CD4-positive, CD25-positive, alpha-beta regulatory T cell (primary cell): ENCODE data around the gene UBE2M. TPM values are rescaled to one million over a fixed set of nuclear protein-coding genes. Genes with fewer than 3 reads are reported as not detected.
A peak's percentile ranks its signal among the peaks of the same experiment; 100 is the strongest.
"Not testable (repeated sequence)": the region's sequence is repeated elsewhere in the genome, so short reads cannot be mapped to it uniquely, and the experiment has no call there.

Experiments
- ATAC-seq, 2 donors: fragments of 150-1000 bp; cut with Tn5 transposase; one replicate each; pipeline ENCODE4 v1.10.0; 2021; ENCODE audit warnings: low read depth in 2 of 2, moderate number of reproducible peaks in 2 of 2, moderate library complexity in 1 of 2
- DNase-seq, 3 donors: peaks; one replicate each; pipeline versions ENCODE4 v3.0.0 to v3.0.0-alpha.2; 2012 to 2022; ENCODE audit warnings: mixed read lengths in 1 of 3
- H3K27ac ChIP-seq: one replicate; pipeline ENCODE4 v1.7.0; 2013; ENCODE audit warnings: mild to moderate bottlenecking, low read length; ENCODE audit not compliant: insufficient read depth, poor library complexity, severe bottlenecking
- H3K27me3 ChIP-seq: one replicate; pipeline ENCODE4 v1.7.0; 2013; ENCODE audit warnings: low read length; ENCODE audit not compliant: control insufficient read depth, insufficient read depth
- H3K36me3 ChIP-seq: one replicate; pipeline ENCODE4 v1.7.0; 2013; ENCODE audit warnings: mild to moderate bottlenecking, low read length, moderate library complexity; ENCODE audit not compliant: control insufficient read depth, insufficient read depth
- H3K4me1 ChIP-seq: 2 replicates; pipeline ENCODE4 v1.7.0; 2013; ENCODE audit warnings: mild to moderate bottlenecking, low read length; ENCODE audit not compliant: insufficient read depth, control insufficient read depth, poor library complexity, severe bottlenecking
- H3K4me3 ChIP-seq: one replicate; pipeline ENCODE4 v1.7.0; 2013; ENCODE audit warnings: low read depth, mild to moderate bottlenecking, low read length, moderate library complexity
- H3K9me3 ChIP-seq, 2 experiments: 1 replicate in 1 of 2; 2 replicates in 1 of 2; pipeline ENCODE4 v1.7.0; 2013; ENCODE audit warnings: low read length in 2 of 2, mild to moderate bottlenecking in 1 of 2, moderate library complexity in 1 of 2; ENCODE audit not compliant: control insufficient read depth in 2 of 2
- H3K27ac Mint-ChIP-seq, 3 donors: one replicate each; pipeline ENCODE4 v1.8.0; 2020 to 2022; ENCODE audit warnings: mild to moderate bottlenecking in 3 of 3, mixed read lengths in 3 of 3, moderate library complexity in 2 of 3
- H3K27me3 Mint-ChIP-seq: one replicate; pipeline ENCODE4 v1.8.0; 2022; ENCODE audit warnings: mild to moderate bottlenecking, mixed read lengths
- H3K36me3 Mint-ChIP-seq: one replicate; pipeline ENCODE4 v1.8.0; 2020; ENCODE audit warnings: mixed read lengths
- H3K4me1 Mint-ChIP-seq, 4 donors: one replicate each; pipeline ENCODE4 v1.8.0; 2020 to 2022; ENCODE audit warnings: mixed read lengths in 4 of 4, mild to moderate bottlenecking in 1 of 4
- H3K4me3 Mint-ChIP-seq, 4 donors: one replicate each; pipeline ENCODE4 v1.8.0; 2020 to 2022; ENCODE audit warnings: mild to moderate bottlenecking in 4 of 4, mixed read lengths in 4 of 4, moderate library complexity in 3 of 4
- H3K9me3 Mint-ChIP-seq, 7 donors: one replicate each; pipeline ENCODE4 v1.8.0; 2020 to 2022; ENCODE audit warnings: mixed read lengths in 7 of 7, mild to moderate bottlenecking in 3 of 7, moderate library complexity in 2 of 7
- polyA plus RNA-seq, 4 donors: library from polyadenylated mRNA; unstranded; fragments of 300-500 nt; fragmentation: Illumina TruSeq; gene quantifications; one replicate each; pipeline ENCODE4 v1.2.3, GENCODE V29; 2021
- total RNA-seq: library from RNA; stranded (reverse); gene quantifications from one replicate; pipeline ENCODE4 v1.2.3, GENCODE V29; 2022

The UBE2M gene
- total RNA-seq (50.2 TPM), polyA plus RNA-seq (10 to 100 TPM in 2 of 4 donors, 1 to 10 TPM in 2; 8.7 to 17.2 (median 12.9) TPM)

DNA sequence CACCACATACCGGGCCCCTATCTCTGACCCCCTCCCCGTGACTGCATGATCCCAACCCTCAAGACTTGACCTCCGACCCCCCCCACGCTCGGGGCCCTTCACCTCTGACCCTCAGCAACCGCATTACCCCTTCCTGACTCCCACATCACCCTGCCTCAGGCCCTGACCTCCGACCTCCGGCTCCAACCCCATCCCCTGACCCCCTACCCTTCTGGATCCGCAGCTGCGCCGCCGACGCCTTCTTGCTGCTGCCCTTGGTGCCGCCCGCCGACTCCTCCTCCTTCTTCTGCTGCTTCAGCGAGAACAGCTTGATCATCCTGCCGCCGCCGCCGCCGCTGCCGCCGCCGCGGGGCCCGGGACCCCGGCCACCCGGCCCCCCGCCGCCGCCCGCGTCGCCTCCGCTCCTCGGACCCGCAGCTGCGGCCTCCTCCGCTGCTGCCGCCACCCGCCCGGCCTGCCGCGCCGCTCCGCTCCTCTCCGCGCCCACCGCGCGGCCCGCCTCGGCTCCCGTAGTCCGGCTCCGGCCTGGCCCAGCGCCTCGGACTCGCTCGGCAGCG lies at the start of gene UBE2M:
Gene UBE2M, minus strand, starts transcription at position 546 of the 557 bp plus-strand sequence. Its CDS starts 230 bp downstream, at position 316.
- peaks cover 73% of the 10 kb centered on the region for H3K4me1 ChIP-seq
- peaks cover 10% of the 10 kb centered on the region for H3K36me3 ChIP-seq
- DNase-seq (peak; percentile 53 to 68 (median 63)), ATAC-seq (peak in 1 of 2 donors; percentile 11)
- Mint-ChIP-seq H3K4me1 (peaks cover 0 to 81% (median 40%) of the 10 kb centered on the region in 4 donors), H3K27me3 (no peaks in the 10 kb centered on the region), H3K36me3 (peaks cover 15% of the 10 kb centered on the region), H3K4me3 (peak within 1 kb of the TSS; percentile 96 to 97 (median 97)), H3K9me3 (peaks cover 0 to 4% (median 0%) of the 10 kb centered on the region in 7 donors), H3K27ac (peak within 1 kb of the TSS; percentile 98 to 99 (median 98))
- no peaks in the 10 kb centered on the region for H3K9me3 ChIP-seq
- H3K4me3 ChIP-seq: peak within 1 kb of the TSS; percentile 82
- H3K27me3 ChIP-seq: no peaks in the 10 kb centered on the region
- peak within 1 kb of the TSS; percentile 93 for H3K27ac ChIP-seq

DNA sequence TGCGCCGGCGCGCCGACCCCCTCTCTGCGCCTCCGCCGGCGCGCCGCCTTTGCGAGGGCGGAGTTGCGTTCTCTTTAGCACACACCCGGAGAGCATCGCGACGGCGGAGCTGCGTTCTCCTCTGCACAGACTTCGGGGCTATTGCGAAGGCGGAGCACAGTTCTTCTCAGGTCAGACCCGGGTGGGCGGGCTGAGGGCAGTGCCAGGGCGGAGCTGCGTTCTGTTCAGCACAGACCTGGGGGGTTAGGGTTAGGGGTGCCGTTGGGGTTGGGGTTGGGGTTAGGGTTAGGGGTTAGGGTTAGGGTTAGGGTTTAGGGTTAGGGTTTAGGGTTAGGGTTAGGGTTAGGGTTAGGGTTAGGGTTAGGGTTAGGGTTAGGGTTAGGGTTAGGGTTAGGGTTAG lies 48.8 kb upstream of the UBE2M start:
- not testable (repeated sequence) for H3K27ac ChIP-seq, H3K9me3 ChIP-seq, H3K4me3 Mint-ChIP-seq, H3K9me3 Mint-ChIP-seq, H3K4me1 Mint-ChIP-seq, H3K27me3 Mint-ChIP-seq, H3K4me1 ChIP-seq, H3K27ac Mint-ChIP-seq, H3K36me3 Mint-ChIP-seq, H3K27me3 ChIP-seq, H3K4me3 ChIP-seq, H3K36me3 ChIP-seq, ATAC-seq
- peak in 1 of 3 donors; percentile 24 for DNase-seq

DNA sequence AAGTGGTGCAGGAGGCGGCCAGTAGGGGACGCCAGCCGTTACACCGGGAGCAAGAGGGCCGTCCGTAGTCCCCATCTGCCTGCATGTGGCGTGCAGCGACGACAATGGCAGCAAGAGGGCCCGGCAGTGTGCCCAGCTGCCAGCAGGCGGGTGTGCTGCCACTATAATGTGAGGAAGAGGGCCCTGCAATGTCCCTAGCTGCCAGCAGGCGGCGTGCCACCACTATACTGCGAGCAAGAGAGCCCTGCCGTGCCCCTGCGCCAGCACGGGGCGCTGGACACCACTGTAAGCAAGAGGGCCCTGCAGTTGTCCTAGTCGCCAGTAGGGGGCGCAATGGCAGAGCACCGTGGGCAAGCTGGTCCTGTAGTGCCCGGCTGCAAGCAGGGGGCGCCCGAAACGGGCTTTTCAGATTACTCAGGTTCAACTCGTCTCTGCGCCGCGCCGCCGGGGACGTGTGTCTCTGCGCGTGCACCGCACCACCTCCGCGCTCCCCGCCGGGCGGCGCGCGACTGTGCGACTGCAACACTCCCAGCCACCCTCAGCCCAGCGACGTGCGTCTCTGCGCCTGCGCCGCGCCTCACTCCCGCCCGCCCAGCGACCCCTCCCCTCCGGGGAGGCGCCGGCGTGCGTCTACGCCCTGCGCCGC lies 48.0 kb upstream of the UBE2M start:
- not testable (repeated sequence) for H3K27me3 ChIP-seq, H3K9me3 Mint-ChIP-seq, H3K4me1 Mint-ChIP-seq, DNase-seq, H3K36me3 Mint-ChIP-seq, H3K27ac Mint-ChIP-seq, ATAC-seq, H3K4me3 ChIP-seq, H3K4me3 Mint-ChIP-seq, H3K27me3 Mint-ChIP-seq, H3K9me3 ChIP-seq, H3K36me3 ChIP-seq, H3K4me1 ChIP-seq, H3K27ac ChIP-seq

DNA sequence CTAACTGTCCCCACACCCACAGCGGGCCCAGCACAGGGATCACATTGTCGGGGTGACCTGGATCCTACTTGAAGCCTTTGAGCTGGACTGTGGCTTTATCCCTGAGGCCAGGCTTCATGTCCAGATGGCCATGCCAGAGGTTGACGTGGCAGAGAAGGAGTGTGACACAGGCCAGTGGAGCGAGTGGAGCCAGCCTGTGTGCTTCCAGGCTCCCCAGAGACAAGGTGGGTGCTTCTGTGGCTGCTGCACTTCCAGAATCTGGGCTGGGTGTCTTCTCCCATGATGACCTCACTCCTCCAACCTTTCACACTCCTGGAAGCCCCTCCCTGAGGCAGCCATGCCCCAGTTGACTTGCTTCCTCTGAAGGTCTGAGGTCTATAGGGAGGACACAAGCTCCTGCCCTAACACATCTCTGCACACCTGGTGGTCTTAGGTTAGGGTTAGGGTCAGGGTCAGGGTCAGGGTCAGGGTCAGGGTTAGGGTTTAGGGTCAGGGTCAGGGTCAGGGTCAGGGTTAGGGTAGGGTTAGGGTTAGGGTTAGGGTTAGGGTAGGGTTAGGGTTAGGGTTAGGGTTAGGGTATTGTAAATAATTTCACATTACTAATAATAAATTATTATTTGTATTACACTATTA lies 27.8 kb upstream of the UBE2M start:
- H3K27me3 ChIP-seq: no peaks in the 10 kb centered on the region
- DNase-seq (no peak), ATAC-seq (no peak)
- H3K4me1 Mint-ChIP-seq: peaks cover 2 to 10% (median 4%) of the 10 kb centered on the region in 4 donors
- no peak overlapping the region for H3K4me3 ChIP-seq
- H3K27ac Mint-ChIP-seq: peak overlapping the region in 1 of 3 donors; percentile 17
- no peak overlapping the region for H3K27ac ChIP-seq
- H3K4me3 Mint-ChIP-seq: no peak overlapping the region
- peaks cover 0 to 1% (median 0%) of the 10 kb centered on the region in 7 donors for H3K9me3 Mint-ChIP-seq
- peaks cover 5% of the 10 kb centered on the region for H3K36me3 ChIP-seq
- no peaks in the 10 kb centered on the region for H3K9me3 ChIP-seq
- H3K36me3 Mint-ChIP-seq: peaks cover 10% of the 10 kb centered on the region
- H3K4me1 ChIP-seq: no peaks in the 10 kb centered on the region
- no peaks in the 10 kb centered on the region for H3K27me3 Mint-ChIP-seq

DNA sequence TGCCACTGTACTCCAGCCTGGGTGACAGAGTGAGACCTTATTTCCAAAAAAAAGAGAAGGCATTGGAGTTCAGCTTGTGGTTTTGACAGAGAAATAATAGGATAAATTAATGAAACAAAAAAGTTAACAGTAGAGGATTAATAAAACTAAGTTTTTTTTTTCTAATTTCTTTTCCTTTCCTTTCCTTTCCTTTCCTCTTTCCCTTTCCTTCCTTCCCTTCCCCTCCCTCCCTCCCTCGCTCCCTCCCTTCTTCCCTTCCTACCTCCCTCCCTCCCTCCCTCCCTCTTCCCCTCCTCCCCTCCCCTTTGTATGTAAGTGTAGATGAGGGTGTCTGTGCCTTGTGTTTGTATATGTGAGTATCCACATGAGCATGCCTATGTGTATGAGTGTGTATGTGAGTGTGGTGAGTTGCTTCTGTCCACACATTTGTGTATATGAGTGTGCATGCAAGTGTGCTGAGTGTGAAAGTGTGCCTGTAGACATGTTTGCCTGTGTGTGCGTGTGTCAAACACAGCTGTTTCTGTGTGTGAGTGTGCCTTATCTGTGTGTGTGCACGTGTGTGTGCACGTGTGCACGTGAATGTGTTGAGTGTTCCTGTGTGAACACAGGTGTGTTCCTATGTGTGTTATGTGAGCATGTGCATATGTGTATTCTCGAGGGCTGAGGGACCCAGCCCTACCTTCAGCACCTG lies 27.2 kb upstream of the UBE2M start:
- H3K36me3 ChIP-seq: peaks cover 5% of the 10 kb centered on the region
- DNase-seq (no peak), ATAC-seq (no peak)
- H3K27ac ChIP-seq: no peak overlapping the region
- no peaks in the 10 kb centered on the region for H3K27me3 Mint-ChIP-seq
- H3K4me3 ChIP-seq: no peak overlapping the region
- H3K27me3 ChIP-seq: no peaks in the 10 kb centered on the region
- H3K4me1 Mint-ChIP-seq: peaks cover 5 to 15% (median 8%) of the 10 kb centered on the region in 4 donors
- H3K36me3 Mint-ChIP-seq: peaks cover 12% of the 10 kb centered on the region
- no peak overlapping the region for H3K4me3 Mint-ChIP-seq
- peaks cover 0 to 2% (median 0%) of the 10 kb centered on the region in 7 donors for H3K9me3 Mint-ChIP-seq
- H3K9me3 ChIP-seq: no peaks in the 10 kb centered on the region
- H3K27ac Mint-ChIP-seq: peak overlapping the region in 1 of 3 donors; percentile 79
- peaks cover 3% of the 10 kb centered on the region for H3K4me1 ChIP-seq

DNA sequence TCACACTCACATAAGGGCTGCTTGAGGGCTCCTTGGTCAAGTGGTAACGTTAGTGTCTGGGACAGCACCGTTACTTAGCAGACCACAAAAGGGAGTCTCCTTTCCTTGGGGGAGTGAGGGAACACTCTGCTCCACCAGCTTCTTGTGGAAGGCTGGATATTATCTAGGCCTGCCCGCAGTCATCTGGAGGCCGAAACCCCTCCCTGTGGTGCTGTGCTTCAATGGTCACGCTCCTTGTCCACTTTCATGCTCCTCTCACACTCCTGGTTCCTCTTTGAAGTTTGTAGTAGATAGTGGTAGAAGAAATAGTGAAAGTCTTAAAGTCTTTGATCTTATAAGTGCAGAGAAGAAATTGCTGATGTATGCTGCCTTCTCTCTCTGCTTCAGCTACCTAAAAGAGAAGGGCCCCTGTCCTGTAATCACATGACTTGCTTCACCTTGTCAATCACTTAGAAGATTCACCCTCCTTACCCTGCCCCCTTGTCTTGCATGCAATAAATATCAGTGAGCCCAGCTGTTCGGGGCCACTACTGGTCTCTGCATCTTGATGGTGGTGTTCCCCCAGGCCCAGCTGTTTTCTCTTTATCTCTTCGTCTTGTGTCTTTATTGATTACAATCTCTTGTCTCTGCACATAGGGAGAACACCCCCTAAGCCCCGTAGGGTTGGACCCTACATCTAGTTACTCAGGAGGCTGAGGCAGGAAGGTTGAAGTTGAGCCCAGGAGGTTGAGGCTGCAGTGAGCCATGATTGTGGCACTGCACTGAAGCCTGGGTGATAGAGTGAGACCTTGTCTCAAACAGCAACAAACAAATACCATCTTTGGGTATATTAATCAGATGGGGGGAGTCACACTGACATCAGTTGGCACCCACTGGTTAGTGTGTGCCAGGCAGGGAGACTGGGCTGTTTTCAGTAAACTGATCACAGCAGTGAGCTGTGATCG lies 26.4 kb upstream of the UBE2M start:
- H3K27ac ChIP-seq: no peak overlapping the region
- H3K27me3 ChIP-seq: no peaks in the 10 kb centered on the region
- ATAC-seq (no peak), DNase-seq (no peak)
- H3K27me3 Mint-ChIP-seq: no peaks in the 10 kb centered on the region
- H3K4me1 ChIP-seq: peaks cover 3% of the 10 kb centered on the region
- H3K9me3 Mint-ChIP-seq: peaks cover 0 to 2% (median 0%) of the 10 kb centered on the region in 7 donors
- peak overlapping the region in 1 of 3 donors; percentile 79 for H3K27ac Mint-ChIP-seq
- no peaks in the 10 kb centered on the region for H3K9me3 ChIP-seq
- H3K36me3 ChIP-seq: peaks cover 5% of the 10 kb centered on the region
- no peak overlapping the region for H3K4me3 Mint-ChIP-seq
- H3K4me3 ChIP-seq: no peak overlapping the region
- peaks cover 12% of the 10 kb centered on the region for H3K36me3 Mint-ChIP-seq
- H3K4me1 Mint-ChIP-seq: peaks cover 5 to 15% (median 8%) of the 10 kb centered on the region in 4 donors

DNA sequence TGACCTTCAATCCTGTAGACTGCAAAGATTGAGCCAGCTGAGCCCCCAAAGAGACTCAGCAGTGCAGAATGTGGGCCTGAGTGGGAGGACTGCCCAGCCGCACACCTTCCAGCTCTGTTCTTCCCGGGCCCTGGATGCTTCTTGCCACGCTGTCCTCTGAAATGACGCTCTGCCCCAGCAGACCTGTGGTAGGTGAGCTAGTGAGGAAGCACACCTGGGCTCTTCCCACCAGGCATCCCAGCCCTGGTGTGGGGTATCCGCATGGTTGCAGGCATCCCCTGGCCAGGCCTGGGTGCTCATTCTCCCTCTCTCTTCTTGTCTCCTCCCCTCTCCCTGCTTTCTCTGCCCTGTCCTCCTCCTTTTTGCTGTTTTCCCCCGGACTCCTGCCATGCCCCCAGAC lies 24.6 kb upstream of the UBE2M start:
- peaks cover 0 to 2% (median 0%) of the 10 kb centered on the region in 7 donors for H3K9me3 Mint-ChIP-seq
- H3K4me3 Mint-ChIP-seq: no peak overlapping the region
- H3K4me1 ChIP-seq: peaks cover 3% of the 10 kb centered on the region
- peaks cover 5% of the 10 kb centered on the region for H3K36me3 ChIP-seq
- H3K36me3 Mint-ChIP-seq: peaks cover 12% of the 10 kb centered on the region
- H3K27ac ChIP-seq: no peak overlapping the region
- H3K27me3 ChIP-seq: no peaks in the 10 kb centered on the region
- H3K4me1 Mint-ChIP-seq: peaks cover 5 to 28% (median 17%) of the 10 kb centered on the region in 4 donors
- no peaks in the 10 kb centered on the region for H3K27me3 Mint-ChIP-seq
- ATAC-seq: no peak
- H3K27ac Mint-ChIP-seq: no peak overlapping the region
- DNase-seq: no peak
- H3K4me3 ChIP-seq: no peak overlapping the region
- H3K9me3 ChIP-seq: no peaks in the 10 kb centered on the region
